Nucleus accumbens (tissue), 56 donors: ENCODE measurements around the gene HNF1A.
"Not testable (repeated sequence)": the region's sequence is repeated elsewhere in the genome, so short reads cannot be mapped to it uniquely, and the experiment has no call there.

ENCODE experiments used
- DNase-seq, 56 donors: peaks; one replicate each; lab custom pipeline; 2025; lab: John Stamatoyannopoulos, UW

HNF1A gene

GRCh38 chr12:121036810-121037326 lies 58.5 kb downstream of the HNF1A start:
- no peak for DNase-seq

- peak in 6 of 56 donors; percentile 2 to 16 (median 5) for DNase-seq
Observed at GRCh38 chr12:121038861-121039668, 60.7 kb downstream of the HNF1A start, which contains the start of gene OASL. Gene OASL (minus strand): TSS chr12:121039246. CDS start chr12:121038971, 275 bp downstream.

- no peak for DNase-seq
Observed at GRCh38 chr12:121043067-121043466, 64.7 kb downstream of the HNF1A start.

GRCh38 chr12:121047400-121047799 lies 69.1 kb downstream of the HNF1A start:
- DNase-seq, result not testable (repeated sequence)

- no peak for DNase-seq
Observed at GRCh38 chr12:121048442-121048841, 70.1 kb downstream of the HNF1A start.

GRCh38 chr12:121050725-121051124 lies 72.4 kb downstream of the HNF1A start:
- DNase-seq, result no peak
